CD4-positive, alpha-beta T cell treated with Interleukin-15 for 4 hours (primary cell): ENCODE measurements around the gene ESD.
A peak's percentile ranks its signal among the peaks of the same experiment; 100 is the strongest.
"Not testable (repeated sequence)": the region's sequence is repeated elsewhere in the genome, so short reads cannot be mapped to it uniquely, and the experiment has no call there.

Experiments used
- DNase-seq: peaks from one replicate; pipeline ENCODE4 v3.0.0-alpha.2; 2020; ENCODE audit warnings: low spot score

The ESD gene

GRCh38 chr13:46783504-46783903, 13.5 kb downstream of the ESD start:
- no peak for DNase-seq

GRCh38 chr13:46782691-46783090, 14.3 kb downstream of the ESD start:
- no peak for DNase-seq

- no peak for DNase-seq
Measured at GRCh38 chr13:46782066-46782465, 14.9 kb downstream of the ESD start.

- DNase-seq, result no peak
Measured at GRCh38 chr13:46778890-46779289, 18.1 kb downstream of the ESD start.

- no peak for DNase-seq
Measured at GRCh38 chr13:46778095-46778494, 18.9 kb downstream of the ESD start.

- no peak for DNase-seq
Measured at GRCh38 chr13:46775385-46776107, 21.4 kb downstream of the ESD start.

GRCh38 chr13:46773541-46773940, 23.4 kb downstream of the ESD start:
- DNase-seq, result no peak

GRCh38 chr13:46771693-46772092, 25.3 kb downstream of the ESD start:
- DNase-seq, result no peak

GRCh38 chr13:46769925-46770324, 27.0 kb downstream of the ESD start:
- DNase-seq, result not testable (repeated sequence)

GRCh38 chr13:46761866-46762265, 35.1 kb downstream of the ESD start:
- no peak for DNase-seq

- no peak for DNase-seq
Measured at GRCh38 chr13:46761174-46761573, 35.8 kb downstream of the ESD start.

GRCh38 chr13:46759846-46760245, 37.1 kb downstream of the ESD start:
- no peak for DNase-seq

- no peak for DNase-seq
Measured at GRCh38 chr13:46757640-46758039, 39.3 kb downstream of the ESD start.

GRCh38 chr13:46756977-46757376, 40.0 kb downstream of the ESD start:
- no peak for DNase-seq

GRCh38 chr13:46755508-46755907, 41.5 kb downstream of the ESD start:
- not testable (repeated sequence) for DNase-seq

GRCh38 chr13:46754812-46755211, 42.1 kb downstream of the ESD start:
- DNase-seq, result no peak

- no peak for DNase-seq
Measured at GRCh38 chr13:46753917-46754316, 43.0 kb downstream of the ESD start.

GRCh38 chr13:46753137-46753536, 43.8 kb downstream of the ESD start:
- DNase-seq, result no peak

GRCh38 chr13:46751811-46752635, 44.9 kb downstream of the ESD start:
- peak; percentile 75 for DNase-seq

GRCh38 chr13:46749951-46750350, 47.0 kb downstream of the ESD start:
- no peak for DNase-seq

- no peak for DNase-seq
Measured at GRCh38 chr13:46748300-46748699, 48.7 kb downstream of the ESD start.

GRCh38 chr13:46747031-46747820, 49.7 kb downstream of the ESD start:
- DNase-seq, result no peak

GRCh38 chr13:46745706-46746105, 51.3 kb downstream of the ESD start:
- DNase-seq, result no peak
